ENCODE data around the gene MTA3.

DNA sequence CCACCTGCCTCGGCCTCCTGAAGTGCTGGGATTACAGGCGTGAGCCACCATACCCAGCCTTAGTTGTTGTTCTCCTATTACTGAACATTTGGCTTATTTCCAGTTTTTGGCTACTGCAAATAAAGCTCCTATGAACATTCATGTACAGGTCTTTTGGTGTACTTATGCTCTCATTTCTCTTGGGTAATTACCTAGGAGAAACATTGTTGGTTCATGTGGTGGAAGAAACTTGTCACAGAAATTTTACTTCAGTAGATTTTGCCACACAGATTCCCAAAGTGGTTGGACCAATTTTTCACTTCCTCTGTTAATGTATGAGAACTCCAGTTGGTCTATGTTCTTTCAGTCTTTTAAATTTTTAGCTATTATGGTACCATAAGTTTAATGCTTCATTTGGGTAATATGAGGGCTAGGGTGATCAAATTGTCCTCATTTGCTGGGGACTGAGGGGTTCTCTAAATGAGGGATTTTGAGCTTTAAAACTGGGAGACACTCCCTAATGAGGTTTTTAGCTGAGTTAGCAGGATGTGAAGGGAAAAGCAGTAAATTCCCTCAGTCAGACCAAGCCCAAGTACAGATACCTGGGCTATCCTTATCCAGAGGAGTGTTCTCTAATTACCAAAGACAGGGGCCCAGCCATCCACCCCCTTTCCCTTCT lies 33.9 kb downstream of the MTA3 start:
- TF ChIP-seq, protein P1, sequence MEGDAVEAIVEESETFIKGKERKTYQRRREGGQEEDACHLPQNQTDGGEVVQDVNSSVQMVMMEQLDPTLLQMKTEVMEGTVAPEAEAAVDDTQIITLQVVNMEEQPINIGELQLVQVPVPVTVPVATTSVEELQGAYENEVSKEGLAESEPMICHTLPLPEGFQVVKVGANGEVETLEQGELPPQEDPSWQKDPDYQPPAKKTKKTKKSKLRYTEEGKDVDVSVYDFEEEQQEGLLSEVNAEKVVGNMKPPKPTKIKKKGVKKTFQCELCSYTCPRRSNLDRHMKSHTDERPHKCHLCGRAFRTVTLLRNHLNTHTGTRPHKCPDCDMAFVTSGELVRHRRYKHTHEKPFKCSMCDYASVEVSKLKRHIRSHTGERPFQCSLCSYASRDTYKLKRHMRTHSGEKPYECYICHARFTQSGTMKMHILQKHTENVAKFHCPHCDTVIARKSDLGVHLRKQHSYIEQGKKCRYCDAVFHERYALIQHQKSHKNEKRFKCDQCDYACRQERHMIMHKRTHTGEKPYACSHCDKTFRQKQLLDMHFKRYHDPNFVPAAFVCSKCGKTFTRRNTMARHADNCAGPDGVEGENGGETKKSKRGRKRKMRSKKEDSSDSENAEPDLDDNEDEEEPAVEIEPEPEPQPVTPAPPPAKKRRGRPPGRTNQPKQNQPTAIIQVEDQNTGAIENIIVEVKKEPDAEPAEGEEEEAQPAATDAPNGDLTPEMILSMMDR (IDR thresholded peaks at IDR 0.05; ENCODE audit: insufficient read depth, low read length): no peak
- no peak for TF ChIP-seq GABPA (IDR thresholded peaks at IDR 0.05; ENCODE audit: low read depth)
- no peak for TF ChIP-seq POLR2AphosphoS5 (IDR thresholded peaks at IDR 0.05; ENCODE audit: low read depth)
